Endothelial cell of hepatic sinusoid (primary cell): ENCODE data around the gene STIM1.
"Not testable (repeated sequence)": the region's sequence is repeated elsewhere in the genome, so short reads cannot be mapped to it uniquely, and the experiment has no call there.

Experiments used
- in situ Hi-C: cut with HindIII; loops from 2 replicates; pipeline ENCODE4 v1.10.0; 2017; ENCODE audit warnings: low sequenced_read_pairs

The STIM1 gene

DNA sequence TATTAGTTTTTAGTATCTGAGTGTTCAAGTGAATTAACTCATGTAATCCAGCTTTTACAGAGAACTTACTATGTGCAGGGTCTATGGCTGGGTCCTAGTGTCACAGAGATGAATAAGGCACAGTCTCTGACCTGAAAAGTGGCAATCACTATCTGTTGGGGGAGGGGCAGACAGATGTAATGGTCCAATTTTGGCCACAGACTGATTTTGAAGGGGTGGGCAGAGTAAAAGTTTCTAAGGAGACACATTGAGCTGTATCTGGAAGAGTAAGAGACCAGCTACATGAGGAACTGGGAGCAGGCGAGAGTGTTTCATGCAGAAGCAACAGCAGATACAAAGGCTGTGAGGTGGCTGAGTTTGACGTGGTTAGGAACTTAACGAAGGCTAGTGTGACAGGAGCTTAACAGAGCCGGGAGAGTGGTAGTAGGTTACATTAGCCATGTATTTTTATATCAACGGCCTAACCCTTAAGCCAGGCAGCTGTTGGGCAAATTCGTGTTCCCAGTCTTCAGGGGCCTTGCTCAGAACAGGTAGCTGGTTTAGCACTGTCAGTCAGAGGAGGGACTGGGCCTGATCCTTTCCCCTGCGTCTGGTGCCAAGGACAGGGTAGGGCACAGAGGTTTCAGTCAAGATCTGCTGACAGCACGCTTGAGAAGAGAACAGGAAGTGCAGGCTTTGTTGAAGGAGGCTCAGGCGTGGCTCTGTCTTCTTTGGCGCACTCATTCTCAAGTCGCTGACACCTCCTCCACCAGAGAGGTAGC lies 1.4 kb upstream of the STIM1 start:
- in situ Hi-C loops: loop anchor here (5.0 kb wide), 2 partner anchors 72 to 218 kb away; no protein-coding TSS in a partner anchor

DNA sequence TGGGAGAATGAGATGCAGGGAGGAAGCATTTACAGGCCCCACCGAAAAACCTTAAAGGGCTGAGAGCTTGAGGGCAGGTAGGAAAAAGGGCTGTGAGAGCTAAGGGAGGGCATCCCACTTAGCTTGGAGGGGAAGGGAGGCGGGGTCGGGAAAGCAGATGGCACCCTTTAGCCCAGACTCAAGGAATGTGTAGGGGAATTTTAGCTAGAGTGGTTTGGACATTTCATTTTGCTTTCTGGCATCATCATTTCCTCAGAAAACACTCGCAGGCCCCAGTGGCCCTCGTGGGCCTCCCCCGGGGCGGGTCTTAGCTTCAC lies 846 bp upstream of the STIM1 start:
- in situ Hi-C loops: loop anchor here (5.0 kb wide), 2 partner anchors 72 to 218 kb away; no protein-coding TSS in a partner anchor

DNA sequence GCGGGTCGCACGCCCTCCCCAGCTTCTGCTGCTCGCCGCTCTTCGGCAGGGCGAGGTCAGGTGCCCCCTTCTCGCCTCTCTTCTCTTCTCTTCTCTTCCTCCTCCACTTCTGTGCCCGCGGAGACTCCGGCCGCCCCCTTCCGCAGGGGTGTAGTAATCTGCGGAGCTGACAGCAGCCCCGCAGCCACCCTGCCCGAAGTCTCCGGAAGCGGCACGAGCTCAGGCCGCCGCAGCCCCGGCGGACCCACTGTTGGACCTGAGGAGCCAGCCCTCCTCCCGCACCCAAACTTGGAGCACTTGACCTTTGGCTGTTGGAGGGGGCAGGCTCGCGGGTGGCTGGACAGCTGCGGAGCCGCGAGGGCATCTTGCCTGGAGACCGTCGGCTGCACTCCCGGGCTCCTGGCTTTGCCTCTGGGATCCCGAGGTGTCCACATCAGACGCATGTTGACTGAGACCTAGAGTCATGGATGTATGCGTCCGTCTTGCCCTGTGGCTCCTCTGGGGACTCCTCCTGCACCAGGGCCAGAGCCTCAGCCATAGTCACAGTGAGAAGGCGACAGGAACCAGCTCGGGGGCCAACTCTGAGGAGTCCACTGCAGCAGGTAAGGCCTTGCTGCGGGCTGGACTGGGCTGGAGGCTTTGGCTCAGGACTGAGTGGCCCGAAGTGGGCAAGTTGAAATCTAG lies 486 bp downstream of the STIM1 start:
- in situ Hi-C loops: no loop called here

- in situ Hi-C loops: no loop called here
Measured at GRCh38 chr11:3856856-3857553, 1.5 kb downstream of the STIM1 start.

- in situ Hi-C loops: no loop called here
Measured at GRCh38 chr11:3857628-3858027, 2.2 kb downstream of the STIM1 start.

DNA sequence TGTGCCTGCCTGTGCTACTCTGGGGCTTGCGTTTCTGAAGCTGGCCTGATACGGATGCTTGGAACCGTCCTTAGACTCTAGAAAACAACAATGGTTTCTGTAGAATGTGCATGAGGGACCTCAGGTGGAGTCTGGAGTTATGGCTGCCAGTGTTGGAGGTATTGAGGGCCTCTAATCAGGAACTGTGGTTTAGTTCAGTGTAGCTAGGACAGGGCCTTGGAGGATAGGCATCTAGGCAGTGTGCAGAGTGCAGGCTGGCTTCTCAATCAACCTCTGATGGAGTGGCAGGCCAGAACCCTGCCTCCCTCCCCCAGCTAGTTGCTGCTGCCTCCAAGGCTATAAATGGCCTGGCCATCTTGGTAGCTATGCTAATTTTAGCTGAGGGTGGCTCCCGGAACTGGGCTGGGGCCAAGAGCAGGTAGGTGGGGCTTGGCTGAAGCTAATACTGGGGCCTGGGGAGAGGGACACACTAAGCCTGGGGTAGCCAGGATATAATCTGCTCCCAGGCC lies 4.0 kb downstream of the STIM1 start:
- in situ Hi-C loops: no loop called here

DNA sequence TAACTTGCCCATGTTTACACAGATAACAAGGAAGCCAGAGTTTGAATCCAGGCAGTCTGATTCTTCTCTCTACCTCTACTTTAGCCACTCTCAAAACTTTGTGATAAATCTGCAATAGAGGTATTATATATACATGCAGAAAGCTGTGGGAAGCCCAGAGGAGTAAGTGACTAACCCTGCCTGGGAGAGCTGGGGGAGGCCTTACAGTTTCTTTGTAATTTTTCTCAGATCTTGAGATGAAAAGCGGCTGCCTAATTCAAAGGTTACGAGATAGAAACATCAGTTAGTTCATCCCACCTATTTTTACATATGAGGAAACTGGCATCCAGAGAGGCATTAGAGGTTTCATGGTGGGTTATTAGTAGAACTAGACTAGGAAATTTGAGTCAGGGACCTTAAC lies 4.9 kb downstream of the STIM1 start:
- in situ Hi-C loops: no loop called here

- in situ Hi-C loops: not testable (repeated sequence)
Measured at GRCh38 chr11:3860898-3861393, 5.5 kb downstream of the STIM1 start.

DNA sequence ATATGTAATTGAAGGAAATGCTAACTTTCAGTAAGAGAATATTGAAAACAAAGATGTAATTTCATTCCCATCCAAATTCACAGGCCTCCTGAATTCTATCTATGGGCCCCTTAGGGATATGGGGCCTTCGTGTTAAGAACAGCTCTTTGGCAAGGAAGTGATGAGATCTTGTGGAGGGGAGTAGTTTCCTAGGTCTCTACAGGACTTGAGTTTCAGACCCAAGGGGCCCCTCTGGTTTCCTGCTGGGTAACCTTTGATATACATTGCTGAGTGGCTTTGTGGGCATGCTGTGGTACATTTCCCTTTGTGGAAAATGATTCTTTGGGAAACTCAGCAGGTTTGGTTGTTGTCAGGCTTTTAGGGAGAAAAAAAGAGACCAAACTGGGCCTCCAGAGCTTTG lies 6.2 kb downstream of the STIM1 start:
- in situ Hi-C loops: no loop called here

DNA sequence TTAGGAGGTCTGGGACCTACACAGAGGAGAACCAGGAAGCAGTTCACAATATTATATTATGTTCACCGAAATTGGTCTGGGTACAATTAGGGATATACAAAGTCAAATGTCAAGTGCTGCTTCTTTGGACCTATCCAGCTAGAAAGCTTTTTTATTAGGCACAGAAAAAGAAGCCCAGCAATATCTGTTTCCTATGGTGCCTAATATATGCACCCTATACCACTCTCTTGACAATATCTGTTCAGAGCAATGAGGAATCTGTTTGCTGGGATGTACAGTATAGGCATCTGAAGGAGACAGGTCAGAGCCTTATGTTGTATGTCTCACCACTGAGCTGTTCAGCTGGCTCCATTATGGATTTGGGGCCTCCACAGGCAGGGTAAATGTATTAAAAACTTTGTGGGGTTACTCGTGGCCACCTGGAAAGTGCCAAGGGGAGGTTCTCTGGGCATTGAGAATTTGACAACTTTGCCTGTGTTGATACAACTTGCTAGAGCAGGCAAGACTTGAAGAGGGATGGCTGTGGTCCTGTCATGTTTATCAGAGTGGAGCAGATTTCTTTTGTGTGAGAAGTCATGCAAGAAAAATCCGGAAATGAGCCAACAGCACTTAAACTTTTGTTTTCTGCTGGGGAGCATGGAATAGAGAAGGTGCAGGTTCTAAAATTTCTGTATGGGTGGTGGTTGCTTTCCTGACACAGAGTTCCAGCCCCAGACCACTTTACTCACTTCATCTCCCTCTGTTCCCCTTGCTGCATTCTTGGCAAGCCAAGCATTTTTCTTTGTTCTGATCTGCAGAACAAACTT lies 10.1 kb downstream of the STIM1 start:
- in situ Hi-C loops: no loop called here

- in situ Hi-C loops: no loop called here
Measured at GRCh38 chr11:3866206-3866605, 10.7 kb downstream of the STIM1 start.

DNA sequence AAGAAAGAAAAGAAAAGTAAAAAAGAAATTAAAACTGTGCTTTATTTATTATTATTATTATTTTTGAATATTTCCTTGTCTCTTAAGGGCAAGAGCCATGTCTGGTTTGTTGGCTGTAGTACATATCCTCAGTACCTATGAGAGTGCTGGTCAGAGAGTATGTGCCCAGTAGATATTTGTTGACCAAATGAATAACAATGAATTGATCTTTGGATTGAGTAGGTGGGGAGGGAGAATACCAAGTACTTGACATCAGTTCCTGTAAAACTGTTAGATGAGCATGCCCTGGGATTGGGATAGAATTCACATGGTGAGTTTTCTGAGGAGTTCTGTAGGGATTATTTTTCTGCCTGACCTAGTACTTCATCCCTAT lies 11.4 kb downstream of the STIM1 start:
- in situ Hi-C loops: no loop called here

DNA sequence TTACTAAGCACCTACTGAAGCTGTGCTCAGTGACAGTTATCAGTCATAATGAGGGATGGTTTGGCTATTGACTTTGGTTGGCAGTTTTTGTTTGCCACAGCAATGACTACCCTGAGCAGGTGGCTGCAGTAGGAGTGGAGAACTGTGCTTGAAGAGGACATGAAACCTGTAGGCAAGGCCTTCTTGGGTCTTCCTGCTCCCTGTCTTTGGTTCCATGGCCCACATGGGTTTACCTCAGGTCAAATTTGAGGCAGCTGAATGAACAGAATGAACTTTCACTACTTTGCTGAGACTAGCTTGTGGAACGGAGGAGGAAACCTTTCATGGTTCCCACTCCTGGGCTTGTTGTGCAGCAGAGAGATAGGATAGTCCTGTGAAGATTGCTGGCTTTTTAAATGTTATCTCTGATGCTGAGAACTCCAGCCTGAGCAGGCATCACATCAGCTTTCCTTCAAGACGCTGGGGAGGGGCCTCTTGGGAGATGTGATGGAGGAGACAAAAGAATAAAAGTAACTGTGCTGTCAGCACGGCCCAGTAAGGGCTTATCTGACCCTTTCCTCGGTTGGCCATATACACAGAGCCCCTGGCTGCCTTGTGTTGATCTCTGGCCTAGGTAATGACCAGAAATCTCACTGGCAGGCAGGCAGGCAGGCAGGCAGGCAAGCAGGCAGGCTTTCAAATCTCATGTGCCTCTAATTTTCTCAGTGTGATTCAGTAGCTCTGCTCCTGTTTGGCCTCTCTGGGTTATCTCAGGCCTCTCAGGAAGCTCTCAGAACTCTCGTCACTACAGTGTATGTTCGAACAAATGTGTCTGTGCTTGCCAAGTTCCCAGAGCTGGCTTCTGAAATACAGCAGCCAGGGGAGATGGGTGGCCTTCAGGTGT lies 12.0 kb downstream of the STIM1 start:
- in situ Hi-C loops: no loop called here

DNA sequence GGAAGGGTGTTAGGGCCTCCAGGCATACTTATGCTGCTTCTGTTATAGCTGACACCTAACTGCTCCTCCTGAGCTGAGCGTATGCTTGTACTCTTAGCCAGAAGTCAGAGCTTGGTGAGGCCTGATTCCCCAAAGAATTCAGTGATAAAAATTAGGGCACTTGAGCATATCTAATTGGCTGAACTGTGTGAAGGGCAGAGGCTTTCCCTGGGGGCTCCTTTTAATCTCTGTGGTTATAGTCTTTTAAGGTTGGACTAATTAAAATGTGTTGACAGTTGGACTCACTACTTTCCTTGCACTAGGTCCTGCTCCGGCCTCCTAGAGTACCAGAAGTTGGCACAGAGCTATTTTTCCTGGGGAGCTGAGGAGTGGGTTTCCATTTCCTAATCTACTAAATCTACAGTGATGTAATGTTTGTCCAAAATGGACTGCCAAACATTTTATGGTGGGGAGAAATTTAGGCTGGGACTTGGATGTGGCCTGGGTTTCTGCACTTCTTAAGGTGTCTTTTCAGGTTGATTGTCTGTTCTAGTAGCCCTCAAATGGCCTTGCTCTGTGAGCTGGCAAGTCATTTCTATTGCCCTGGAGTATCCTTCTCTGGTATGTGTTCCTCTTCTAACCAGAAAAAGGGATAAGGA lies 18.4 kb downstream of the STIM1 start:
- in situ Hi-C loops: no loop called here

DNA sequence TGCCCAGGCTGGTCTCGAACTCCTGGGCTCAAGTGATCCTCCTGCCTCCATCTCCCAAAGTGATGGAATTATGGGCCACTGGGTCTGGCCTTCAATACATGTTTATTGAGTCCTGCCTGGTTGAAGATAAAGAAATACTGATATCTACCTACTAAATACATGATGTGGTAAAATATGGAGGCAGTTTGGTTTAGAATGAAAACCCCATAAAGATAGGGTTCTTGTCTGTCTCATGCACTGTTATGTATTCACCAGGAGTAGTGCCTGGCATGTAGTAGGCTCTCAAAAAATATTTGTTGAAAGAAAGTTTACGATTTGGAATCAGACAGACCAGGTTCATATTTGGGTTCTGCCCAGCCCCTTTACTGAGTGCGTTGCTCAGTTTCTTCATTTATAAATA lies 21.1 kb downstream of the STIM1 start:
- in situ Hi-C loops: no loop called here

DNA sequence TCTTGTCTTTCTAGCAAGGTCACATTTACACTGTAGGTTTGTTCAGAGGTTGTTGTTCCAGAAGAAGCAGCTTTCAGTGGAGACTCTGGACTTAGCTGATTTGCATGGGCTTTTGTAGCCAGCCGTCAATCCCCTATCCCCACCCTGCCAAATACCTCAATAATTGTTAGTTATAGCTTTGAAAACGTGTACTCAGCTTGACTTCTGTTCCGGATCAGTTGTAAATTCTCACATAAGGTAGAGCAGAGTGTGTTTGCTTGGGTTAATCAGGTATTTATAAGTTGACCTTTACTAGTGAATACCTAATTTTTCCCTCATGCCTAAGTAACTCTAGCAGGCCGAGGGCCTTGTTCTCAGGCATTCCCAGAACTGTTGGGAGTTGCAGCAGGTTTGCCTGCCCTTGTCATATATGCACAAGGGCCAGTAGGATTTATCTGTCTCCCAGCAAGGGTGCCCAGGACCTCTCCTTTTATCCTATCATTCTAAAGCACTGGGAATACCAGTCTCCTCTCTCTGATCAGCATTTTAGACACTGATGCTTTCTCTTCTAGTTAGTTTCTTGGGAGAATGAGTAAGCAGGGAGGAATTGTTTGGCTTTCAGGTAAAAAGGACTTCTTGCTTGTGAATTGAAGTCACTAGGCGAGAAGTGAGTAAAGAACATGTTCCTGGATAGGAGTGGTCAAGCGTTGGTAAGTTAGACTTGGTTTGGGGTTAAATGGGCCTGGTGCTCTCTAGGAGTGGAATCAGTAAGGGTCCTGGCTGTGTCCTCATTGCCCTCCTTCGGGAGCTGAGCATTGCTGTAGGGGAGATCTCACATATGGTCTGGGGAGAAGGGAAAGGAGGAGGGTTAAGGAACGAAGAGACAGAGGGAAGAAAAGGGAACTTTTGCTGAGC lies 22.1 kb downstream of the STIM1 start:
- in situ Hi-C loops: no loop called here

DNA sequence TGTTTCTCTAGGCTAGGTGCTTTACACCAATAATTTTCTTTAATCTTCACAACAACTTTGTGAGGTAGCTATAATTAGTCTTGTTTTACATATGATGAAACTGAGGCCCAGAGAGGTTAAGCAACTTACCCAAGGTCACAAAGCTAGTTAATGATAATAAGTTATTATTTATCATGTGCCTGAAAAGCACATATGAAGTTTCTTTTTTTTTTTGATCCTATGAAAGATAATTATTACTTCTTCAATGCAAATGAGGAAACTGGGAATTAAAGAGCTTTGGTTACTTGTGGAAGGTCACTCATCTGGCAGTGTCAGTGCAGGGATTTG lies 22.8 kb downstream of the STIM1 start:
- in situ Hi-C loops: no loop called here

DNA sequence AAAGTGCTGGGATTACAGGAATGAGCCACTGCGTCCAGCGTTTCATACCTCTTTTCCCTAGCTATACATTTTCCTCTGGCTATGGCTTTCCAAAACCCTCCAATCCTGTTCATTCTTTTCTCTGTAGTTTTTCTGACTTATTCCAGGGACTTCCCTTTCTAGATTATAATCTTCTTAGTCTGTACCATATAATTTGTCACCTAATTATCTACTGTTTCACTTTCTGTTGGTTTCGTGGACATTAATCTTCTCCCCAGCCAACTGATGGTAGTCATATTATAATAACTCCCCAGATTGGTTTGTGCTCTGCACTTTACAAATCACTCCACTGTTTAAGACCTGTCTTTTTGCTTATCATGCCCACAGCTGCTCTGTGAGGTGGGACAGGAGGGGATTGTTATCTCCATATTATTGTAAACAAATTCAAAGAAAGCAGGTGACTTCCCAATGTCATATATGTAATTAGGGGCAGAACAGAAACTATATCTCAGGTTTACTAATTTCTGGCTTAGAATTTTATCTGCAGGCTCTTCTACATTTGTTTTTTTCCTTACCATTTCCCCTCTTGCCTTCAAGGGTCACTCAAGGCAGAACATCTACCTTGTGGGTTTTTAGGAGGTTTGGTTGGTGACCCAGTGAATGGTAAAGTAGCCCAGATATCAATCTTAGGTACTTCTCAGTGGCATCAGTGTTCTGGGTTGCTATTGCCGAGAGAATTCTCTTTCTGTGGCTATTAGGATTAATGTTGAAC lies 23.9 kb downstream of the STIM1 start:
- in situ Hi-C loops: no loop called here
